T-helper 22 cell (primary cell): ENCODE measurements around the gene COQ6.
"Not testable (repeated sequence)": the region's sequence is repeated elsewhere in the genome, so short reads cannot be mapped to it uniquely, and the experiment has no call there.

Experiments
- DNase-seq: peaks from one replicate; pipeline ENCODE4 v3.0.0-alpha.2; 2020; ENCODE audit warnings: low read depth

Gene COQ6

DNA sequence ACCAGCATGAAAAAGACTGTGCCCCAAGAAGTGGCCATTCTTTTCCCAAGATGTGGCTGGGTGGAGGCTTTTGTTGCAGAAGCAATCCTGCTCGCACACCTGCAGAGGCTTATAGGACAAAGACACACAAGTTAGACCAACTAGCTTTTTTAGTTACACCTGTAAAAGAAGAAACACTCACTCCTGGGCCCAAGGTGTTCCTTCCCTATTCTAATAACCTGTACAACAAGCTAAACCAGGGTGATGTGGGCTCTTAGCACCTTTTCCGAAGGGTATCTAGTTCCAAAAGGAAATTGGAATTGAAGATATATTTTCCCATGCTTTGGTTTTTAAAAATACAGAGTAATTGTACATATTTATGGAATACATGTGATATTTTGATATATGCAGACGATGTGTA, 38.0 kb downstream of the COQ6 start:
- DNase-seq, result no peak

DNA sequence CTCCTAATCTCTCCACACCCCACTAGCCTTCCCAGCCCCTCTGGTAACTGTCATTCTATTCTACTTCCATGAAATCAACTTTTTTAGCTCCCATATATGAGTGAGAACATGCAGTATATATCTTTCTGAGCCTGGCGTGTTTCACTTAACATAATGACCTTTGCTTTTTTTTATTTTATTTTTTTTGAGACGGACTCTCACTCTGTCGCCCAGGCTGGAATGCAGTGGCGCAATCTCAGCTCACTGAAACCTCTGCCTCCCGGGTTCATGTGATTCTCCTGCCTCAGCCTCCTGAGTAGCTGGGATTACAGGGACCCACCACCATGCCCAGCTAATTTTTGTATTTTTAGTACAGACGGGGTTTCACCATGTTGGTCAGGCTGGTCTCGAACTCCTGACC, 38.6 kb downstream of the COQ6 start:
- DNase-seq, result not testable (repeated sequence)

DNA sequence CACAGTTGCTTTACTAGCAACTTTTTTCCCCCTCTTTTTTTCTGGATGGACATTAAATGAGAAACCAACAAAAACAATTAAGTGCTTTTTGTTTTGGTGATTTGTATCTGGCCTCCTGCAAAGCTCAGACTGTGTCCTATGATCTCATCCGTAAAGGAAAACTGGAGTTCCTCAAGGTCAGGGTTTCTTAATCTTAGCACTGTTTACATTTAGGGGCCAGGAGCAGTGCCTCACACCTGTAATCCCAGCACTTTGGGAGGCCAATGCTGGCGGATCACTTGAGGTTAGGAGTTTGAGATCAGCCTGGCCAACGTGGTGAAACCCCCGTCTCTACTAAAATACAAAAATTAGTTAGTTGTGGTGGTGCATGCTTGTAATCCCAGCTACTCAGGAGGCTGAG, 41.0 kb downstream of the COQ6 start:
- no peak for DNase-seq

DNA sequence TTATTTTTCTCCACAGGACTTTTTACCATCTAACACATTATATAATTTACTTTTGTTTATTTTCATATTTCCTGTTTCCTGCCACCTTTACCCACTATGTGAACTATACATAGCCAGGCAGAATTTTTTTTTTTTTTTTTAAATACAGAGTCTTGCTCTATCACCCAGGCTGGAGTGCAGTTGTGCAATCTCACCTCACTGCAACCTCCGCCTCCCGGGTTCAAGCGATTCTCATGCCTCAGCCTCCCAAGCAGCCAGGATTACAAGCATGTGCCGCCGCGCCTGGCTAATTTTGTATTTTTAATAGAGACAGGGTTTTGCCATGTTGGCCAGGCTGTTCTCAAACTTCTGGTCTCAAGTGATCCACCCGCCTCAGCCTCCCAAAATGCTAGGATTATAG, 44.8 kb downstream of the COQ6 start:
- DNase-seq, result not testable (repeated sequence)

DNA sequence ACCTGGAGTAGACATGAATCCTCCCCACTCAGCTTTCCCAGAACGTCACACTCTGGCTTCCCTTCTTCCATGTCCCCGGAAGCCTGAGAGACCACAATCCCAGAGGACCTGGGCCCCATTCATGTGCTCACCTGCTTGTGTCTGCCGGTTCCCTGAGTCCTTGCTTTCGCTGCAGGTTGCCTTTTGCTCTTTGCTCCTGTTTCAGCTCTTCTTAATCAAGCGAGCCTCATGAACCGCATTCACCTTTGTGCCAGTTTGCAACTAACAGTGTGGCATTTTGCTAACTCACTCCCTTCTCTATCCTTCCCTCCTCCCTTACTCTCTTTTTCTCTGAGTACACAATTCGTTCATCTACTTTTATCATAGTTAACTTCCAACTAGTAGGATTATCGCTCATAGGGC, 45.9 kb downstream of the COQ6 start:
- no peak for DNase-seq

DNA sequence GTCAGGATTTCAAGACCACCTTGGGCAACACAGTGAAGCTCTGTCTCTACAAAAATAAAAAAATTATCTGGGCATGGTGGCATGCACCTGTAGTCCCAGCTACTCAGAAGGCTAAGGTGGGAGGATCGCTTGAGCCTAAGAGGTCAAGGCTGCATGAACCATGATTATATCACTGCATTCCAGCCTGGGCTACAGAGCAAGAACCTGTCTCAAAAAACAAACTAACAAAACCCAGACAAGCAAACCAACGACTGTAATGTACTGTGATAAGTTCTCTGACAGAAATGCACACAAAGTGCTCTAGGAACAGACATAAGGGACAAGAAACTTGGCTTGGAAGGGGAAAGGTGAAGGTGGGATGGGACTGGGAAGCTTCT, 46.6 kb downstream of the COQ6 start:
- no peak for DNase-seq

DNA sequence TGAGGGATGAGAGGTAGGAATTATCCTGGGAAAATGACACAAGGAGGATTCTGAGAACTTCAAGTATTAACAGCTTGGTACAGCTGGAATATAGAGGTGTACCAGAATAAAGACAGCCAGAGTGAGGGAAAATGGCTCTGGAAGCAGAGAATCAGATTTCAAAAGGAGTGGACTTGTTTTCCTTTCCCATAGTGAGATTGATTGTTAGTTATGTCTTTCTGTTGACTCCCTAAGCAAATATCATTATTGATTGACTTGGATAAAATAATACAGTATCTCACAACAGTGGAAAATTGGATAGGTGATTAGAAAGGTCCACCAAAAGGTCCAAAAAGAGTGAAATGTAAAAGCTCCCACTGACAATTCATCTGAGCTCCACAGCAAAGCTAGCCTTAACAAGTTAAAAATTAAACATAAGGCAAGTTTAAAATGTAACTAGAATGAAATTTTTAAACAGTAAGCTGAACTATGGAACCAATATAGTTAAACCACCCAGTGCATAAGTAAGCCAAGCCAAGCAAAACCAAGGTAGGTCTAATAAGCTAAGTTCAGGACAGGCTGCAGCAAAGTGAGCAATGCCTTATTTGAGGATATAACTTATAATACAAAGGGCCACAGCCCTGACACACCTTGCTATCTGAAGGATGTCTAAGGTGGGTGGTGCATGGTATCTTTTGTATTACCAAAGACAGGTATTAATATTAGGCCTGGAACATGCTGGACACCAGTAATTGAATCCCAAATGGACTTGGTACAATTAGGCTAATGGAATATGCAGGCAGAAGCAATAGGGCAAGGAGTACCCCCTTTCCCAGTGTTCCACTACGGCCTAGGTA, 47.2 kb downstream of the COQ6 start:
- DNase-seq, result no peak

DNA sequence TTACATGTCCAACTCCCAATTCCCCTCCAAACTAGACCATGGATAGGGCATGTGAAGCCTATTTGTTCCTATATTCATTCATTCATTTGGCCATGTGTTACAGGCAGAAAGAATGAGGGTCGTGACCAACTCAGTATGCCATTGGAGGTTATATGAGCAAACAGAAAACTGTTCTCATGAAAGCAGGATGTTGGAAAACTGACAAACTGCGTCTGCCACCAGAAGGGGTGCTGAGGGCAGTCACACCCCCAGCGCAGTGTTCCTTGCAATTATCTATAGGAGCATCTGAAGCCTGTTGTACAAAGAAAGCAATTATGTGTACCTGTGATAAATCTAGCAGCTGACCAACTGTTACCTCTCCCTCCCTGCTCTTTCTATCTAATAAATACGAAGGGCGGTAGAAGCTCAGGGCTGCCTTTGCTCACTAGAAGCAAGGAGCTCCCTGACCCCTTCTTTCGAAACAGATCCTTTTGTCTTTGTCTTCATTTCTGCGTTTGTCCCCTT, 47.9 kb downstream of the COQ6 start:
- DNase-seq, result no peak

DNA sequence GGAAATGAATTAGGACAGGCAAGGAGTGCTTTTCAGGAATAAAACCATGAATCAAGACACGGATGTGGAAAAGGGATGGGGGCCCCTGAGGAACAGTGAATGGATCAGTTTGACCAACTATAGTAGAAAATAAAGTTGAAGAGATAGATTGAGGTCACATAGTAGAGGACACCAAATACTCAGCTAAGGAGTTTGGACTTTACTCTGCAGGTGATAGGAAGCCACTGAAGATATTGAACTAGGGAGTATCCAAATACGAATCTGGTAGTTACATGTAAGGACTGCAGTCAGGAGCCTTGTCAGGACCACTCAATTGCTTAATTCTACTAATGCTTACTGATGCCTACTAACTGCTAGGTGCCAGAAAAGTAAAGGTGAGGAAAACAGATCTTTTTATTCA, 48.6 kb downstream of the COQ6 start:
- DNase-seq, result no peak

DNA sequence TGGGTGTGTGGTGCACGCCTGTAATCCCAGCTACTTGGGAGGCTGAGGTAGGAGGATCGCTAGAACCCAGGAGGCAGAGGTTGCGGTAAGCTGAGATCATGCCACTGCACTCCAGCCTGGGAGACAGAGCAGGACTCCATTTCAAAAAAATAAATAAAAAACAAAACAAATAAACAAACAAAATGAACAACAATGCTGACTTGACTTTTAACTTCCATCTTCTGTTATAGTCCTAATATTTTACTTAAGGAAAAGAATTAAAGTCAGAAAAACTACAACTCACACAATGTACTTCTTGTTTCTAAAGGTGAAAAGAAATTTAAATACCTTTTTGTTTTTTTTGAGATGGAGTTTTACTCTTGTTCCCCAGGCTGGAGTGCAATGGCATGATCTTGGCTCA, 55.6 kb downstream of the COQ6 start:
- not testable (repeated sequence) for DNase-seq

DNA sequence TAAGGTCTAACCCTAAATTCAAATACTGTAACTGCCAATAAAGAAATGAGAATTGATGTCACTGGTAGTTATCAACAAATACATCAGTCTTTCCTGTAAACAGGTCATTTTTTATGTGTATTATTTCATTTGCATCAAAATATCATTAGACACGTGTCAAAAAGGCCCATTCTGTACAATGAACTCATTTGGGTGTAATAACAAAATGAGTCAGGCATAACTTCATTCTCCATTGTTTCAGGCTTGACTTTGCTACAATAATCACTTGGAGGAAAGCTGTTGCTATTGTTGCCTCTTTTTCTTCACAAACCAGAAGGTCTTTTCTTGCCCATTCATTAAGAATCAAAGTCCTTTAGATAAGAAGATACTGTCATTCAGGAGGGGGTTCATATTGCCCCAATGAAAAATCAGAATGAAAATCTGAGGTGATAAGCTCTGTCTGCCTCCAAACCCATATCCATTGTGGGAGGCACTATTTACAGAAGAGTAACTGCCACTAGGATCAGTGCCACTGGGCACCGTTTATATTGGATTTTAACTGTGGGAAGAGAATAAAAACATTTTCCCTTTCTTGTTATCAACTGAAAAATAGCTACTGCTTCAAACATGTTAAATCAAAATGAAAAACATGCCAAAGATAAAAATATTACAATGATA, 58.9 kb downstream of the COQ6 start:
- DNase-seq, result no peak
